OCI-LY7 (cell line): ENCODE measurements around the gene SNRNP25. TPM values are rescaled to one million over a fixed set of nuclear protein-coding genes. Genes with fewer than 3 reads are reported as not detected.
A peak's percentile ranks its signal among the peaks of the same experiment; 100 is the strongest.
"Not testable (repeated sequence)": the region's sequence is repeated elsewhere in the genome, so short reads cannot be mapped to it uniquely, and the experiment has no call there.

ENCODE experiments used
- BruUV-seq: library from RNA; stranded (reverse); fragments of 400-500 nt; replicated peaks from 2 replicates; lab custom pipeline; 2021; lab: Mats Ljungman, UMichigan
- CTCF ChIA-PET: fragments of 300-600 bp; sonication (Branson Sonifier 250); formaldehyde crosslinking; loops from one replicate; lab custom pipeline; 2022; ENCODE audit warnings: antibody characterized with exemption; ENCODE audit not compliant: unreplicated experiment; lab: Charles Lee
- POLR2A ChIA-PET: fragments of 300-600 bp; sonication (Branson Sonifier 250); formaldehyde crosslinking; loops from one replicate; lab custom pipeline; 2022; ENCODE audit warnings: antibody characterized with exemption; lab: Charles Lee
- DNase-seq: peaks from one replicate; pipeline ENCODE4 v3.0.0-alpha.2; 2015; ENCODE audit warnings: low spot score
- H2AFZ ChIP-seq: fragments of 200-600 bp; sonication (generic), shearing (Covaris generic); 2 replicates; pipeline ENCODE4 v1.6.1; 2014; ENCODE audit warnings: mild to moderate bottlenecking, antibody characterized with exemption, low read length, moderate library complexity
- H3K27ac ChIP-seq: fragments of 200-600 bp; sonication (generic); 2 replicates; pipeline ENCODE4 v1.5.1; 2014; ENCODE audit warnings: mixed run types, low read depth, mild to moderate bottlenecking, moderate library complexity, low read length, inconsistent platforms; ENCODE audit not compliant: poor library complexity, severe bottlenecking
- H3K36me3 ChIP-seq: fragments of 200-600 bp; sonication (generic); 2 replicates; pipeline ENCODE4 v1.6.1; 2014; ENCODE audit warnings: mild to moderate bottlenecking, antibody characterized with exemption, low read length, moderate library complexity, mixed read lengths; ENCODE audit not compliant: insufficient read depth
- H3K4me1 ChIP-seq: fragments of 200-600 bp; sonication (generic); 2 replicates; pipeline ENCODE4 v1.5.1; 2014; ENCODE audit warnings: mild to moderate bottlenecking, low read length; ENCODE audit not compliant: insufficient read depth, poor library complexity, severe bottlenecking
- H3K4me2 ChIP-seq: fragments of 200-600 bp; sonication (generic); 2 replicates; pipeline ENCODE4 v1.6.1; 2014; ENCODE audit warnings: mild to moderate bottlenecking, low read length
- H3K4me3 ChIP-seq: fragments of 200-600 bp; sonication (generic); 2 replicates; pipeline ENCODE4 v1.5.1; 2014; ENCODE audit warnings: mild to moderate bottlenecking, low read depth, low read length; ENCODE audit not compliant: poor library complexity, severe bottlenecking
- H3K79me2 ChIP-seq: fragments of 200-600 bp; sonication (generic); 2 replicates; pipeline ENCODE4 v1.6.1; 2016; ENCODE audit warnings: low read depth, mild to moderate bottlenecking, low read length, moderate library complexity, mixed read lengths; ENCODE audit not compliant: insufficient read depth
- H3K9me2 ChIP-seq: fragments of 200-600 bp; sonication (generic); 2 replicates; pipeline ENCODE4 v1.6.1; 2016; ENCODE audit warnings: mild to moderate bottlenecking, low read length, mixed read lengths; ENCODE audit not compliant: insufficient read depth
- H3K9me3 ChIP-seq: fragments of 200-600 bp; sonication (generic); 2 replicates; pipeline ENCODE4 v1.6.1; 2014; ENCODE audit warnings: mild to moderate bottlenecking, mixed run types, low read length, mixed read lengths
- H4K20me1 ChIP-seq: fragments of 200-600 bp; sonication (generic); 2 replicates; pipeline ENCODE4 v1.6.1; 2014; ENCODE audit warnings: mild to moderate bottlenecking, antibody characterized with exemption, low read length, moderate library complexity, mixed read lengths; ENCODE audit not compliant: insufficient read depth
- EZH2phosphoT487 ChIP-seq: fragments of 200-600 bp; sonication (generic); IDR thresholded peaks from 2 replicates; pipeline ENCODE4 v1.6.1; 2018; ENCODE audit warnings: low read depth, borderline replicate concordance, mild to moderate bottlenecking, mixed run types, antibody characterized with exemption, low read length, moderate library complexity, mixed read lengths
- intact Hi-C: fragments of 100-400 bp; cut with micrococcal nuclease; formaldehyde crosslinking; loops from one replicate; pipeline ENCODE4 v1.10.0; 2022; ENCODE audit not compliant: unreplicated experiment
- total RNA-seq, 2 experiments: library from RNA; depleted of rRNA in 1 of 2; stranded (reverse); fragments of >200 nt in 1 of 2; shearing (Covaris generic) in 1 of 2; gene quantifications; 2 replicates each; pipeline ENCODE4 v1.2.3, GENCODE V29; 2014 to 2022
- TF ChIP-seq, protein P1 (sequence below): fragments of 200-600 bp; sonication (generic); conservative IDR thresholded peaks from 2 replicates; pipeline ENCODE4 v1.5.1; 2014; ENCODE audit warnings: mild to moderate bottlenecking, antibody characterized with exemption, low read length, moderate library complexity, mixed read lengths

SNRNP25 gene
- total RNA-seq, 2 experiments from 2014 or later = 61.4 to 68.3 TPM

DNA sequence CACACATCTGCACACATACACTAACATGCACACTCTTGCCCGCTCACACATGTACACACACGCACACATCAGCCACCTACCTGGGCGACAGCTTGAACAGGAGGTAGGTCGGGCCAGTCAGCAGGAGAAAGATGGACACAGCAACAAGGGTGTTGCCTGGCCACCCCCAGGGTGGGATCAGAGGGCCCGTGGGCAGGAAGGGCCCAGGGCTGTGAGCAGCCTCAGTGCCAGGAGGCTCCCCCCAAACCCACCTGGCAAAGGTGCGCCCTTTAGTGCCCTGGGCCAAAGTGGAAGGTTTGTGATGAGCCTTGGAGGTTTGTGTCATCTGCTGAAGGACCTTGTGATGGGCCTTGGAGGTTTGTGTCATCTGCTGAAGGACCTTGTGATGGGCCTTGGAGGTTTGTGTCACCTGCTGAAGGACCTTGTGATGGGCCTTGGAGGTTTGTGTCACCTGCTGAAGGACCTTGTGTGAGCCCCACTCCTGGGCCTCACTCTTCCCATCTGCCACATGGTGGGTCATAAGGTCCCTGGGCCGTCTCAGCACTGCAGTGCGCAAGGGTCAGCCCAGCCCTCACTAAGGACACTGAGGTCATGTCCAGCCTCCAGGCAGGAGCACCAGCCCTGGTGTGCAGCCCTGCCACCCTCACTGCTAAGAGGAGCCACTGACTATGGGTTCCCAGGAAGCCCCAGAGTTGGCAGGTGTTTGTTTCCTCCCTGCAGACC lies 20.3 kb upstream of the SNRNP25 start:
- H3K27ac ChIP-seq, H4K20me1 ChIP-seq, H3K9me3 ChIP-seq, H2AFZ ChIP-seq, H3K9me2 ChIP-seq, H3K79me2 ChIP-seq, H3K4me1 ChIP-seq, intact Hi-C loops, BruUV-seq, DNase-seq, H3K4me2 ChIP-seq, H3K4me3 ChIP-seq, CTCF ChIA-PET, POLR2A ChIA-PET: not testable (repeated sequence)
- H3K36me3 ChIP-seq = peaks cover 45% of the 10 kb centered on the region

DNA sequence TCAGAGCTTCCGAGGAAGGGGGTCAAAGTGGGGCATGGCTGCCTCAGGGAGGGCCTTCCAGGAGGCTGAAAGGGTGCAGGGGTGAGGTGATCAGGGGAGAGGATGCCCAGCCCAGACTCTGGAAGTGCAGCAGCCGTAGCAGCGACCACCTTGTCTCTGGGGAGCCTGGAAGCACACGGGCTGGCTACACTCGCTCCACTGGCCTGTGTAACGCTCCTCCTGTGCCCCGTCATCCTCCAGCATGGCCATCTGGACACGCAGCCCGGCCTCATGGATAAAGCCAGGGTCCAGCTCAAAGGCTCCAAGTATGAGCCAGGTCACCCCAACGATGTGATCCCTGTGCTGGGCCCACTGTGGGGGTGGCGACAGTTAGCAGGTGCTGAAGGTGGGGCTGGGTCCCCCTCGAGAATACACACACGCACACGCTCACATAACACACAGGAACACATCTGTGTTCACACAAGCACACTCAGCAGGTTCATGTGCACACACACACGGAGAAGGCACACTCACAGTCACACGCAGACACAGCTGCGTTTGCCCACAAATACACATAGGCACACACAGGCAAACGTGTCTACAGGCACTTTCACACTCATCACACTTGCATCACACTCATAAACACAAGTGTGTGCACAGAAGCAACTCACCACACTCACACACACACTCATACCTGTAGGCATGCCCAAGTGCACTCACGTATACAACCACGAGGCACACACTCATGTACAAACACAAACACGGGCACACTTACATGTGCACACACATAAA lies 19.6 kb upstream of the SNRNP25 start:
- ChIA-PET CTCF (no interaction called here), POLR2A (no interaction called here)
- H2AFZ ChIP-seq = no peak overlapping the region
- H3K4me3 ChIP-seq = no peak overlapping the region
- peaks cover 17% of the 10 kb centered on the region for H3K4me1 ChIP-seq
- no peak overlapping the region for H3K27ac ChIP-seq
- TF ChIP-seq EZH2phosphoT487 = no peak
- TF ChIP-seq, protein P1, sequence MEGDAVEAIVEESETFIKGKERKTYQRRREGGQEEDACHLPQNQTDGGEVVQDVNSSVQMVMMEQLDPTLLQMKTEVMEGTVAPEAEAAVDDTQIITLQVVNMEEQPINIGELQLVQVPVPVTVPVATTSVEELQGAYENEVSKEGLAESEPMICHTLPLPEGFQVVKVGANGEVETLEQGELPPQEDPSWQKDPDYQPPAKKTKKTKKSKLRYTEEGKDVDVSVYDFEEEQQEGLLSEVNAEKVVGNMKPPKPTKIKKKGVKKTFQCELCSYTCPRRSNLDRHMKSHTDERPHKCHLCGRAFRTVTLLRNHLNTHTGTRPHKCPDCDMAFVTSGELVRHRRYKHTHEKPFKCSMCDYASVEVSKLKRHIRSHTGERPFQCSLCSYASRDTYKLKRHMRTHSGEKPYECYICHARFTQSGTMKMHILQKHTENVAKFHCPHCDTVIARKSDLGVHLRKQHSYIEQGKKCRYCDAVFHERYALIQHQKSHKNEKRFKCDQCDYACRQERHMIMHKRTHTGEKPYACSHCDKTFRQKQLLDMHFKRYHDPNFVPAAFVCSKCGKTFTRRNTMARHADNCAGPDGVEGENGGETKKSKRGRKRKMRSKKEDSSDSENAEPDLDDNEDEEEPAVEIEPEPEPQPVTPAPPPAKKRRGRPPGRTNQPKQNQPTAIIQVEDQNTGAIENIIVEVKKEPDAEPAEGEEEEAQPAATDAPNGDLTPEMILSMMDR = no peak
- no peaks in the 10 kb centered on the region for H3K9me2 ChIP-seq
- H3K79me2 ChIP-seq = no peaks in the 10 kb centered on the region
- no peaks in the 10 kb centered on the region for H3K9me3 ChIP-seq
- intact Hi-C loops = no loop called here
- DNase-seq = no peak
- no peak overlapping the region for H3K4me2 ChIP-seq
- H3K36me3 ChIP-seq = peaks cover 52% of the 10 kb centered on the region
- no TSS peak for BruUV-seq
- no peaks in the 10 kb centered on the region for H4K20me1 ChIP-seq

DNA sequence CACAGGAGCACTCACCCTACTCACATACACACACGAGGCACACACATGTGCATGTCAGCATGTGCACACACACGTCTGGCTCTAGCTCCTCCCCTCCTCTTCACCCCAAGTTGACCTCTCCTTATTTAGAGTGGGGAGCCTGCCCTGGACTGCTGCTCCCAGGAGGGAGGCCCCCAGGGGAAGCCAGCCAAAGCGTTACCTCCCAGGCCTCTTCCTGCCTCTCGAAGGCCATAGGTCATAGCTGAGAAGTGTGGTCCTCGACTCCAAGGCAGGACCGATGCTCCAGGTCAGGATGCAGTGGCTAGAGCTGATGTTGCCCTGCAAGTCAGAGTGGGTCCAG lies 19.0 kb upstream of the SNRNP25 start:
- intact Hi-C loops = no loop called here
- Histone ChIP-seq H3K27ac (peak overlapping the region; percentile 21), H3K4me3 (no peak overlapping the region), H3K36me3 (peaks cover 58% of the 10 kb centered on the region), H3K79me2 (no peaks in the 10 kb centered on the region), H3K9me2 (no peaks in the 10 kb centered on the region), H3K9me3 (no peaks in the 10 kb centered on the region), H2AFZ (no peak overlapping the region), H4K20me1 (no peaks in the 10 kb centered on the region), H3K4me2 (no peak overlapping the region), H3K4me1 (peaks cover 22% of the 10 kb centered on the region)
- no TSS peak for BruUV-seq
- POLR2A ChIA-PET = no interaction called here
- no peak for DNase-seq
- CTCF ChIA-PET = no interaction called here
- TF ChIP-seq EZH2phosphoT487 = no peak
- TF ChIP-seq, protein P1 = no peak
